ENCODE measurements around the gene CHN2. TPM values are rescaled to one million over a fixed set of nuclear protein-coding genes. Genes with fewer than 3 reads are reported as not detected.

CHN2 gene
- polyA plus RNA-seq, 1 donor from 2014 or later, result 136 TPM

DNA sequence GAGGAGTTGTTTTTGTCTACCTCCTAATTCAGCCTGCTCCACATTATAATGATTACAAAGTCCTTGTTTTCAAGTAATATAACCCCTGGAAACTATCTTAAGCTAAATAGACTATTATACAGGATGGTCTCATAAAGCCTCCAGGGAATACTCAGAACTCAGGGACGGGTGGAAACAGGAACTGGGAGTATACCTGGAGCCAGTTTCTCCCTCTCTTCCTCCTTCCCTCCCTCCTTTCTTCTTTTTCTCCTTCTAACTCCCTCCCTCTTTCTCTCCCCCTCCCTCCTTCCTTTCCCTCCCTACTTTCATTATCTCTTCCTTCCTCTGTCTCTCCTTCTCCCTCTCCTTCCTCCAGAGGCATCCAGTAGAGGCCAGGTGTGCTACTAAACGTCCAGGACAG lies 292.8 kb downstream of the CHN2 start:
- H3K27me3 ChIP-seq (ENCODE audit: insufficient read depth, low read depth, low read length), result no peaks in the 10 kb centered on the region
- no peaks in the 10 kb centered on the region for H3K9me3 ChIP-seq (ENCODE audit: low read length)
- no peak overlapping the region for H2AFZ ChIP-seq (ENCODE audit: low read depth, low read length)
- no peak overlapping the region for H3K4me3 ChIP-seq (ENCODE audit: low read length)
- H3K4me2 ChIP-seq (ENCODE audit: low read length), result no peak overlapping the region
- H3F3A ChIP-seq (ENCODE audit: insufficient read depth, low read length, poor library complexity, severe bottlenecking), result no peaks in the 10 kb centered on the region
- H3K27ac ChIP-seq (ENCODE audit: low read length), result no peak overlapping the region
- no peaks in the 10 kb centered on the region for H4K20me1 ChIP-seq (ENCODE audit: insufficient read depth)
- H3K9ac ChIP-seq (ENCODE audit: low read length), result no peak overlapping the region
- H3K36me3 ChIP-seq (ENCODE audit: insufficient read depth, low read length), result no peaks in the 10 kb centered on the region
- TF ChIP-seq, protein P1, sequence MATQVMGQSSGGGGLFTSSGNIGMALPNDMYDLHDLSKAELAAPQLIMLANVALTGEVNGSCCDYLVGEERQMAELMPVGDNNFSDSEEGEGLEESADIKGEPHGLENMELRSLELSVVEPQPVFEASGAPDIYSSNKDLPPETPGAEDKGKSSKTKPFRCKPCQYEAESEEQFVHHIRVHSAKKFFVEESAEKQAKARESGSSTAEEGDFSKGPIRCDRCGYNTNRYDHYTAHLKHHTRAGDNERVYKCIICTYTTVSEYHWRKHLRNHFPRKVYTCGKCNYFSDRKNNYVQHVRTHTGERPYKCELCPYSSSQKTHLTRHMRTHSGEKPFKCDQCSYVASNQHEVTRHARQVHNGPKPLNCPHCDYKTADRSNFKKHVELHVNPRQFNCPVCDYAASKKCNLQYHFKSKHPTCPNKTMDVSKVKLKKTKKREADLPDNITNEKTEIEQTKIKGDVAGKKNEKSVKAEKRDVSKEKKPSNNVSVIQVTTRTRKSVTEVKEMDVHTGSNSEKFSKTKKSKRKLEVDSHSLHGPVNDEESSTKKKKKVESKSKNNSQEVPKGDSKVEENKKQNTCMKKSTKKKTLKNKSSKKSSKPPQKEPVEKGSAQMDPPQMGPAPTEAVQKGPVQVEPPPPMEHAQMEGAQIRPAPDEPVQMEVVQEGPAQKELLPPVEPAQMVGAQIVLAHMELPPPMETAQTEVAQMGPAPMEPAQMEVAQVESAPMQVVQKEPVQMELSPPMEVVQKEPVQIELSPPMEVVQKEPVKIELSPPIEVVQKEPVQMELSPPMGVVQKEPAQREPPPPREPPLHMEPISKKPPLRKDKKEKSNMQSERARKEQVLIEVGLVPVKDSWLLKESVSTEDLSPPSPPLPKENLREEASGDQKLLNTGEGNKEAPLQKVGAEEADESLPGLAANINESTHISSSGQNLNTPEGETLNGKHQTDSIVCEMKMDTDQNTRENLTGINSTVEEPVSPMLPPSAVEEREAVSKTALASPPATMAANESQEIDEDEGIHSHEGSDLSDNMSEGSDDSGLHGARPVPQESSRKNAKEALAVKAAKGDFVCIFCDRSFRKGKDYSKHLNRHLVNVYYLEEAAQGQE (IDR thresholded peaks at IDR 0.05; ENCODE audit: borderline replicate concordance), result no peak
- TF ChIP-seq MXI1 (conservative IDR thresholded peaks at IDR 0.05; ENCODE audit: poor library complexity, severe bottlenecking) (no peak), EP300 (conservative IDR thresholded peaks at IDR 0.05; ENCODE audit: poor library complexity, severe bottlenecking) (no peak), RAD21 (conservative IDR thresholded peaks at IDR 0.05) (no peak)
- no peaks in the 10 kb centered on the region for H3K79me2 ChIP-seq (replicated peaks; ENCODE audit: insufficient read depth, low read length)
- no peaks in the 10 kb centered on the region for H3K9me2 ChIP-seq (ENCODE audit: insufficient read depth, low read length)

DNA sequence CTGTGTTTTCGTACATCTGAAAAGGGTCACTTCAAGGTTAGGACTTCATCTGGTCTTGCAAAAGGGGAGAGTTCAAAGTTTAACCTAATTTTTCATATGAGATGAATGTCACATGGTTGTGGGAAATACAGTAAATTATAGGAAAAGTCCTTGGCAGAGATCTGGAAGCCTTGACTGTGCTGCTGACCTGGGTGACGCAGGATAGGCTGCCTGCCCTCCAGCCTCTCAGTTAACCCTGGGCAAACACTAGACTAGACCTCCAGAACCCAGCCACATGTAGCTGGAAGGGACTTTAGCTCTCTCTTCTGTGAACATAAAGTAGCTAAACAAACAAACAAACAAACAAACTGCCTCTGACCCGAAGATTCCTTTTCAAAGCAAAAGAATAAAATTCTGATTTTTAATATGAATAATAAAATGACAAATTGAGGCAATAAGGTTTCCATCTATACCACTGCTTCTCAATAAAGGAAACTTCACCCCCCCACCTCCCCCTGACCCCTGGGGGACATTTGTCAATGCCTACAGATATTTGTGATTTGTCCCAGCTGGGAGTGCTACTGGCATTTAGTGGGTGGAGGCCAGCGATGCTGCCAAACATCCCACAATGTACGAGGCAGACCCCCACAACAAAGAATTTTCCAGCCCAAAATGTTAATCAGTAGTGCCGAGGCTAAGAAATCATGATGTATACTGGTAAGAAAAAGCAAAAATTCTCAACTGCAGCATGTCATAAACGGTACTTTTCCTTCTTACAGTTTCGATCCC lies 293.8 kb downstream of the CHN2 start:
- no peaks in the 10 kb centered on the region for H3K9me3 ChIP-seq (ENCODE audit: low read length)
- H3K9me2 ChIP-seq (ENCODE audit: insufficient read depth, low read length), result no peaks in the 10 kb centered on the region
- H4K20me1 ChIP-seq (ENCODE audit: insufficient read depth), result no peaks in the 10 kb centered on the region
- H3K4me2 ChIP-seq (ENCODE audit: low read length), result no peak overlapping the region
- H3K79me2 ChIP-seq (replicated peaks; ENCODE audit: insufficient read depth, low read length), result no peaks in the 10 kb centered on the region
- H3K4me3 ChIP-seq (ENCODE audit: low read length), result no peak overlapping the region
- H3K36me3 ChIP-seq (ENCODE audit: insufficient read depth, low read length), result no peaks in the 10 kb centered on the region
- TF ChIP-seq, protein P2, sequence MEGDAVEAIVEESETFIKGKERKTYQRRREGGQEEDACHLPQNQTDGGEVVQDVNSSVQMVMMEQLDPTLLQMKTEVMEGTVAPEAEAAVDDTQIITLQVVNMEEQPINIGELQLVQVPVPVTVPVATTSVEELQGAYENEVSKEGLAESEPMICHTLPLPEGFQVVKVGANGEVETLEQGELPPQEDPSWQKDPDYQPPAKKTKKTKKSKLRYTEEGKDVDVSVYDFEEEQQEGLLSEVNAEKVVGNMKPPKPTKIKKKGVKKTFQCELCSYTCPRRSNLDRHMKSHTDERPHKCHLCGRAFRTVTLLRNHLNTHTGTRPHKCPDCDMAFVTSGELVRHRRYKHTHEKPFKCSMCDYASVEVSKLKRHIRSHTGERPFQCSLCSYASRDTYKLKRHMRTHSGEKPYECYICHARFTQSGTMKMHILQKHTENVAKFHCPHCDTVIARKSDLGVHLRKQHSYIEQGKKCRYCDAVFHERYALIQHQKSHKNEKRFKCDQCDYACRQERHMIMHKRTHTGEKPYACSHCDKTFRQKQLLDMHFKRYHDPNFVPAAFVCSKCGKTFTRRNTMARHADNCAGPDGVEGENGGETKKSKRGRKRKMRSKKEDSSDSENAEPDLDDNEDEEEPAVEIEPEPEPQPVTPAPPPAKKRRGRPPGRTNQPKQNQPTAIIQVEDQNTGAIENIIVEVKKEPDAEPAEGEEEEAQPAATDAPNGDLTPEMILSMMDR (IDR thresholded peaks at IDR 0.05; ENCODE audit: poor library complexity, severe bottlenecking), result no peak
- no peak for TF ChIP-seq TAF1 (IDR thresholded peaks at IDR 0.05; ENCODE audit: low read depth)
- TF ChIP-seq, protein P1 (IDR thresholded peaks at IDR 0.05; ENCODE audit: borderline replicate concordance), result no peak
- no peaks in the 10 kb centered on the region for H3F3A ChIP-seq (ENCODE audit: insufficient read depth, low read length, poor library complexity, severe bottlenecking)
- H2AFZ ChIP-seq (ENCODE audit: low read depth, low read length), result no peak overlapping the region
- H3K27me3 ChIP-seq (ENCODE audit: insufficient read depth, low read depth, low read length), result no peaks in the 10 kb centered on the region
- H3K9ac ChIP-seq (ENCODE audit: low read length), result no peak overlapping the region
- H3K27ac ChIP-seq (ENCODE audit: low read length), result no peak overlapping the region
